Neuronal stem cell (in vitro differentiated cells): ENCODE data around the gene NCAPD2. TPM values are rescaled to one million over a fixed set of nuclear protein-coding genes. Genes with fewer than 3 reads are reported as not detected.

ENCODE experiments used
- DNase-seq: peaks from one replicate; pipeline ENCODE4 v3.0.0-alpha.2; 2013; ENCODE audit warnings: low spot score
- H2AFZ ChIP-seq: one replicate; pipeline ENCODE4 v1.6.1; 2013; ENCODE audit warnings: mild to moderate bottlenecking, low read length, inconsistent platforms
- H2AK5ac ChIP-seq: 2 replicates; pipeline ENCODE4 v1.6.1; 2013; ENCODE audit warnings: low read depth, mild to moderate bottlenecking, inconsistent platforms, low read length, moderate library complexity, mixed read lengths
- H2BK120ac ChIP-seq: 2 replicates; pipeline ENCODE4 v1.6.1; 2013; ENCODE audit warnings: low read depth, mild to moderate bottlenecking, inconsistent platforms, low read length, moderate library complexity, mixed read lengths
- H2BK12ac ChIP-seq: one replicate; pipeline ENCODE4 v1.6.1; 2013; ENCODE audit warnings: low read length, inconsistent platforms
- H2BK15ac ChIP-seq: 2 replicates; pipeline ENCODE4 v1.6.1; 2013; ENCODE audit warnings: mild to moderate bottlenecking, low read length, inconsistent platforms, mixed read lengths
- H2BK5ac ChIP-seq: one replicate; pipeline ENCODE4 v1.6.1; 2013; ENCODE audit warnings: inconsistent platforms, mild to moderate bottlenecking, low read length, moderate library complexity
- H3K14ac ChIP-seq: one replicate; pipeline ENCODE4 v1.6.1; 2013; ENCODE audit warnings: low read length, inconsistent platforms
- H3K18ac ChIP-seq: 2 replicates; pipeline ENCODE4 v1.6.1; 2013; ENCODE audit warnings: low read length, inconsistent platforms
- H3K23ac ChIP-seq: 2 replicates; pipeline ENCODE4 v1.6.1; 2013; ENCODE audit warnings: low read depth, mild to moderate bottlenecking, mixed read lengths, low read length, inconsistent platforms; ENCODE audit not compliant: poor library complexity
- H3K27ac ChIP-seq: replicated peaks from 3 replicates; pipeline ENCODE4 v1.5.1; 2013; ENCODE audit warnings: low read length, inconsistent platforms
- H3K27me3 ChIP-seq, 3 experiments: 2 replicates each; pipeline ENCODE4 v1.6.1; 2013; ENCODE audit warnings: low read length in 3 of 3, mild to moderate bottlenecking in 2 of 3, inconsistent platforms in 1 of 3, low read depth in 1 of 3, mixed read lengths in 1 of 3, moderate library complexity in 1 of 3; ENCODE audit not compliant: control insufficient read depth in 3 of 3, insufficient read depth in 3 of 3
- H3K36me3 ChIP-seq, 2 donors: replicated peaks in 1 of 2; 2 replicates each; pipeline ENCODE4 v1.6.1; 2013; ENCODE audit warnings: low read length in 2 of 2; ENCODE audit not compliant: control insufficient read depth in 2 of 2, insufficient read depth in 2 of 2
- H3K4ac ChIP-seq: 2 replicates; pipeline ENCODE4 v1.6.1; 2013; ENCODE audit warnings: inconsistent platforms, mild to moderate bottlenecking, low read length, moderate library complexity
- H3K4me1 ChIP-seq, 2 donors: 1 replicate in 1 of 2; 2 replicates in 1 of 2; pipeline ENCODE4 v1.6.1; 2013; ENCODE audit warnings: low read length in 2 of 2, low read depth in 1 of 2; ENCODE audit not compliant: control insufficient read depth in 2 of 2, insufficient read depth in 1 of 2
- H3K4me2 ChIP-seq: one replicate; pipeline ENCODE4 v1.6.1; 2013; ENCODE audit warnings: mild to moderate bottlenecking, low read length, inconsistent platforms; ENCODE audit not compliant: insufficient read depth, poor library complexity, severe bottlenecking
- H3K4me3 ChIP-seq, 2 donors: 2 replicates each; pipeline ENCODE4 v1.5.1; 2013; ENCODE audit warnings: low read length in 2 of 2, mild to moderate bottlenecking in 2 of 2, inconsistent platforms in 1 of 2, moderate library complexity in 1 of 2
- H3K79me1 ChIP-seq: one replicate; pipeline ENCODE4 v1.6.1; 2013; ENCODE audit warnings: low read depth, mild to moderate bottlenecking, inconsistent platforms, low read length, moderate library complexity
- H3K9ac ChIP-seq: one replicate; pipeline ENCODE4 v1.6.1; 2013; ENCODE audit warnings: mild to moderate bottlenecking, low read depth, low read length, inconsistent platforms; ENCODE audit not compliant: poor library complexity
- H3K9me3 ChIP-seq, 2 donors: replicated peaks in 1 of 2; 2 replicates each; pipeline versions ENCODE3 to v1.6.1; 2013; ENCODE audit warnings: low read length in 2 of 2, mild to moderate bottlenecking in 2 of 2, inconsistent platforms in 1 of 2, low read depth in 1 of 2, mixed read lengths in 1 of 2, moderate library complexity in 1 of 2; ENCODE audit not compliant: control insufficient read depth in 2 of 2, insufficient read depth in 1 of 2
- H4K8ac ChIP-seq: one replicate; pipeline ENCODE4 v1.6.1; 2013; ENCODE audit warnings: low read depth, mild to moderate bottlenecking, inconsistent platforms, low read length, moderate library complexity
- H4K91ac ChIP-seq: one replicate; pipeline ENCODE4 v1.6.1; 2013; ENCODE audit warnings: low read length, low read depth, mild to moderate bottlenecking, inconsistent platforms; ENCODE audit not compliant: poor library complexity
- WGBS, 2 donors: extraction: QIAGEN DNeasy Blood & Tissue Kit; methylation state at CpG; one replicate each; pipeline ENCODE4 v1.1.7; 2013; ENCODE audit warnings: missing lambda C conversion rate in 2 of 2, mixed read lengths in 1 of 2; ENCODE audit not compliant: insufficient read length in 2 of 2, insufficient replicate concordance in 1 of 2; ENCODE audit errors: extremely low coverage in 2 of 2; 5-methylcytosine and 5-hydroxymethylcytosine counted together
- polyA plus RNA-seq, 2 experiments: library from polyadenylated mRNA; stranded (reverse); fragments of 200-250 nt; gene quantifications; one replicate each; pipeline ENCODE4 v1.2.3, GENCODE V29; 2013

Gene NCAPD2, protein sequence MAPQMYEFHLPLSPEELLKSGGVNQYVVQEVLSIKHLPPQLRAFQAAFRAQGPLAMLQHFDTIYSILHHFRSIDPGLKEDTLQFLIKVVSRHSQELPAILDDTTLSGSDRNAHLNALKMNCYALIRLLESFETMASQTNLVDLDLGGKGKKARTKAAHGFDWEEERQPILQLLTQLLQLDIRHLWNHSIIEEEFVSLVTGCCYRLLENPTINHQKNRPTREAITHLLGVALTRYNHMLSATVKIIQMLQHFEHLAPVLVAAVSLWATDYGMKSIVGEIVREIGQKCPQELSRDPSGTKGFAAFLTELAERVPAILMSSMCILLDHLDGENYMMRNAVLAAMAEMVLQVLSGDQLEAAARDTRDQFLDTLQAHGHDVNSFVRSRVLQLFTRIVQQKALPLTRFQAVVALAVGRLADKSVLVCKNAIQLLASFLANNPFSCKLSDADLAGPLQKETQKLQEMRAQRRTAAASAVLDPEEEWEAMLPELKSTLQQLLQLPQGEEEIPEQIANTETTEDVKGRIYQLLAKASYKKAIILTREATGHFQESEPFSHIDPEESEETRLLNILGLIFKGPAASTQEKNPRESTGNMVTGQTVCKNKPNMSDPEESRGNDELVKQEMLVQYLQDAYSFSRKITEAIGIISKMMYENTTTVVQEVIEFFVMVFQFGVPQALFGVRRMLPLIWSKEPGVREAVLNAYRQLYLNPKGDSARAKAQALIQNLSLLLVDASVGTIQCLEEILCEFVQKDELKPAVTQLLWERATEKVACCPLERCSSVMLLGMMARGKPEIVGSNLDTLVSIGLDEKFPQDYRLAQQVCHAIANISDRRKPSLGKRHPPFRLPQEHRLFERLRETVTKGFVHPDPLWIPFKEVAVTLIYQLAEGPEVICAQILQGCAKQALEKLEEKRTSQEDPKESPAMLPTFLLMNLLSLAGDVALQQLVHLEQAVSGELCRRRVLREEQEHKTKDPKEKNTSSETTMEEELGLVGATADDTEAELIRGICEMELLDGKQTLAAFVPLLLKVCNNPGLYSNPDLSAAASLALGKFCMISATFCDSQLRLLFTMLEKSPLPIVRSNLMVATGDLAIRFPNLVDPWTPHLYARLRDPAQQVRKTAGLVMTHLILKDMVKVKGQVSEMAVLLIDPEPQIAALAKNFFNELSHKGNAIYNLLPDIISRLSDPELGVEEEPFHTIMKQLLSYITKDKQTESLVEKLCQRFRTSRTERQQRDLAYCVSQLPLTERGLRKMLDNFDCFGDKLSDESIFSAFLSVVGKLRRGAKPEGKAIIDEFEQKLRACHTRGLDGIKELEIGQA (N-terminal part only)
- polyA plus RNA-seq (2013, experiment 1 of 2), result 78.4 TPM
- 81.0 TPM for polyA plus RNA-seq (2013, experiment 2 of 2)

GRCh38 chr12:6493497-6494257, at the start of gene NCAPD2:
NCAPD2 (plus strand) TSS chr12:6494102; CDS start chr12:6495099, 997 bp downstream.
- Histone ChIP-seq H3K27ac (peak within 1 kb of the TSS; percentile 88), H2BK12ac (no peak within 1 kb of the TSS), H2BK15ac (no peak within 1 kb of the TSS), H2BK5ac (no peak within 1 kb of the TSS), H3K9ac (peak within 1 kb of the TSS; percentile 85), H3K4ac (no peak within 1 kb of the TSS), H3K4me2 (peak within 1 kb of the TSS; percentile 81), H3K9me3 (no peaks in the 10 kb centered on the region), H2BK120ac (no peak within 1 kb of the TSS), H2AFZ (peak within 1 kb of the TSS; percentile 90), H3K36me3 (peaks cover 15 to 57% of the 10 kb centered on the region in 2 donors), H3K18ac (peak within 1 kb of the TSS; percentile 91), H4K91ac (peak within 1 kb of the TSS; percentile 25), H4K8ac (peak within 1 kb of the TSS; percentile 4), H3K79me1 (peaks cover 4% of the 10 kb centered on the region), H3K4me3 (peak within 1 kb of the TSS; percentile 78 to 91), H3K27me3 (no peaks in the 10 kb centered on the region), H2AK5ac (no peak within 1 kb of the TSS), H3K23ac (peak within 1 kb of the TSS; percentile 43), H3K14ac (no peak within 1 kb of the TSS), H3K4me1 (peaks cover 11 to 15% of the 10 kb centered on the region in 2 donors)
- DNase-seq, result peak; percentile 93
- WGBS, 2 donors, result no CpG with 5 or more reads among the region's 49 CpGs

- WGBS, 2 donors, result no CpG with 5 or more reads among the region's 16 CpGs
- H2BK12ac ChIP-seq, result no peak within 1 kb of the TSS
- no peak within 1 kb of the TSS for H2BK15ac ChIP-seq
- H4K91ac ChIP-seq, result no peak within 1 kb of the TSS
- H3K36me3 ChIP-seq, result no peaks in the 10 kb centered on the region
- H2AK5ac ChIP-seq, result no peak within 1 kb of the TSS
- no peak within 1 kb of the TSS for H4K8ac ChIP-seq
- H2BK120ac ChIP-seq, result no peak within 1 kb of the TSS
- H3K79me1 ChIP-seq, result peaks cover under 1% of the 10 kb centered on the region
- no peaks in the 10 kb centered on the region for H3K9me3 ChIP-seq
- no peak within 1 kb of the TSS for H2AFZ ChIP-seq
- H3K23ac ChIP-seq, result no peak within 1 kb of the TSS
- H3K9ac ChIP-seq, result no peak within 1 kb of the TSS
- no peak within 1 kb of the TSS for H3K4ac ChIP-seq
- H3K4me1 ChIP-seq, result peaks cover 2% of the 10 kb centered on the region in 2 donors
- H2BK5ac ChIP-seq, result no peak within 1 kb of the TSS
- no peak within 1 kb of the TSS for H3K4me2 ChIP-seq
- DNase-seq, result no peak
- no peak within 1 kb of the TSS for H3K27ac ChIP-seq
- peak within 1 kb of the TSS; percentile 42 for H3K18ac ChIP-seq
- no peak within 1 kb of the TSS for H3K4me3 ChIP-seq
- no peak within 1 kb of the TSS for H3K14ac ChIP-seq
- no peaks in the 10 kb centered on the region for H3K27me3 ChIP-seq
Measured at GRCh38 chr12:6444704-6445688, 48.9 kb upstream of the NCAPD2 start, which contains the start of gene CD27. CD27 (plus strand) TSS chr12:6444955; CDS start chr12:6445096, 141 bp downstream.

GRCh38 chr12:6450091-6450868, 43.6 kb upstream of the NCAPD2 start:
- no peak for DNase-seq
- no peak overlapping the region for H3K9ac ChIP-seq
- WGBS, 2 donors, result no CpG with 5 or more reads among the region's 16 CpGs

More at GRCh38 chr12:6450091-6450868, 43.6 kb upstream of the NCAPD2 start:
- H3K4me1 ChIP-seq, result peaks cover 23 to 32% of the 10 kb centered on the region in 2 donors
- H3K23ac ChIP-seq, result no peak overlapping the region
- H2BK5ac ChIP-seq, result peak overlapping the region; percentile 82
- H3K27me3 ChIP-seq, result no peaks in the 10 kb centered on the region
- H3K14ac ChIP-seq, result no peak overlapping the region
- peak overlapping the region; percentile 78 for H3K18ac ChIP-seq
- H2AFZ ChIP-seq, result peak overlapping the region; percentile 84
- H2BK15ac ChIP-seq, result peak overlapping the region; percentile 6
- no peak overlapping the region for H3K4me2 ChIP-seq
- no peak overlapping the region for H4K8ac ChIP-seq
- H3K27ac ChIP-seq, result peak overlapping the region; percentile 91
- peak overlapping the region; percentile 54 for H2AK5ac ChIP-seq
- H3K9me3 ChIP-seq, result no peaks in the 10 kb centered on the region
- peaks cover 3% of the 10 kb centered on the region for H3K79me1 ChIP-seq
- peak overlapping the region; percentile 44 for H4K91ac ChIP-seq
- H3K4ac ChIP-seq, result no peak overlapping the region
- no peaks in the 10 kb centered on the region for H3K36me3 ChIP-seq
- peak overlapping the region; percentile 50 for H2BK120ac ChIP-seq
- H2BK12ac ChIP-seq, result peak overlapping the region; percentile 53
- no peak overlapping the region for H3K4me3 ChIP-seq
